K562 (cell line): ENCODE data around the gene YTHDC2. TPM values are rescaled to one million over a fixed set of nuclear protein-coding genes. Genes with fewer than 3 reads are reported as not detected.

Source experiments
- ATAC-seq: fragments of 200-7000 bp; cut with Tn5 transposase; 3 replicates; pipeline ENCODE4 v1.9.1; 2020; ENCODE audit warnings: moderate library complexity
- BruUV-seq: library from RNA; stranded (reverse); fragments of 400-500 nt; replicated peaks from 2 replicates; lab custom pipeline; 2021; lab: Mats Ljungman, UMichigan
- CTCF ChIA-PET: fragments of 300-600 bp; formaldehyde crosslinking; extraction: SDS; loops from one replicate; lab custom pipeline; 2021; ENCODE audit warnings: low intra/inter-chr PET ratio; lab: Yijun Ruan, JAX
- POLR2A ChIA-PET: fragments of 300-600, 350-650 bp; sonication (Branson Sonifier 250); formaldehyde crosslinking; extraction: SDS; loops from one replicate; lab custom pipeline; 2021; ENCODE audit warnings: antibody characterized with exemption, inconsistent platforms; lab: Yijun Ruan, JAX
- DNase-seq, 4 experiments: peaks; one replicate each; pipeline versions ENCODE4 v3.0.0 to v3.0.0-alpha.2; 2011 to 2018; ENCODE audit warnings: low spot score in 3 of 4, mixed read lengths in 3 of 4; ENCODE audit errors: extremely low read depth in 1 of 4
- FAIRE-seq: peaks from 2 replicates; lab custom pipeline; 2011; peaks lifted over from hg19 to GRCh38; lab: Jason Lieb, UNC
- H2AFZ ChIP-seq: 2 replicates; pipeline ENCODE4 v1.6.0; 2011; ENCODE audit warnings: low read depth, low read length, control low read depth, inconsistent platforms
- H3K27ac ChIP-seq: fragments of 200-600 bp; 3 replicates; pipeline ENCODE4 v1.8.0; 2011; ENCODE audit warnings: low read depth, mild to moderate bottlenecking, control low read depth, inconsistent platforms, low read length, moderate library complexity, mixed read lengths; ENCODE audit errors: extremely low read depth
- H3K27me3 ChIP-seq, 2 experiments: fragments of 300-600 bp in 1 of 2; 2 replicates in 1 of 2; 3 replicates in 1 of 2; pipeline versions ENCODE4 v1.6.0 to v1.8.0; 2011; ENCODE audit warnings: inconsistent platforms in 2 of 2, low read length in 2 of 2, mild to moderate bottlenecking in 1 of 2, mixed read lengths in 1 of 2, moderate library complexity in 1 of 2; ENCODE audit not compliant: control insufficient read depth in 2 of 2, insufficient read depth in 2 of 2
- H3K36me3 ChIP-seq: fragments of 300-600 bp; 3 replicates; pipeline ENCODE4 v1.8.0; 2011; ENCODE audit warnings: mild to moderate bottlenecking, low read length, inconsistent platforms; ENCODE audit not compliant: control insufficient read depth, insufficient read depth
- H3K4me1 ChIP-seq, 2 experiments: fragments of 200-600 bp in 1 of 2; replicated peaks in 1 of 2; 2 replicates in 1 of 2; 3 replicates in 1 of 2; pipeline versions ENCODE4 v1.5.1 to v1.8.0; 2011; ENCODE audit warnings: inconsistent platforms in 2 of 2, low read length in 2 of 2, mild to moderate bottlenecking in 1 of 2, mixed read lengths in 1 of 2, moderate library complexity in 1 of 2; ENCODE audit not compliant: control insufficient read depth in 2 of 2, insufficient read depth in 2 of 2
- H3K4me2 ChIP-seq: 2 replicates; pipeline ENCODE4 v1.6.1; 2011; ENCODE audit warnings: low read length, control low read depth, inconsistent platforms, mixed read lengths; ENCODE audit not compliant: insufficient read depth
- H3K4me3 ChIP-seq: fragments of 200-600 bp; sonication (generic), shearing (Covaris generic); 2 replicates; pipeline ENCODE4 v1.5.1; 2016; ENCODE audit warnings: control low read depth, inconsistent platforms
- H3K79me2 ChIP-seq: fragments of 200-600 bp; 3 replicates; pipeline ENCODE4 v1.8.0; 2011; ENCODE audit warnings: low read length, inconsistent platforms; ENCODE audit not compliant: control insufficient read depth, insufficient read depth
- H3K9ac ChIP-seq, 2 experiments: 2 replicates each; pipeline versions ENCODE4 v1.6.0 to v1.6.1; 2011; ENCODE audit warnings: low read depth in 2 of 2, low read length in 2 of 2, control low read depth in 1 of 2, inconsistent platforms in 1 of 2, mild to moderate bottlenecking in 1 of 2, mixed read lengths in 1 of 2; ENCODE audit not compliant: insufficient read depth in 1 of 2
- H3K9me1 ChIP-seq: one replicate; pipeline ENCODE4 v1.6.0; 2011; ENCODE audit warnings: inconsistent platforms, mild to moderate bottlenecking, low read length, moderate library complexity; ENCODE audit not compliant: control insufficient read depth, insufficient read depth
- H3K9me3 ChIP-seq: replicated peaks from 2 replicates; pipeline ENCODE4 v1.5.1; 2011; ENCODE audit warnings: low read depth, low read length, inconsistent platforms; ENCODE audit not compliant: control insufficient read depth, insufficient read depth
- H4K20me1 ChIP-seq: replicated peaks from 2 replicates; pipeline ENCODE4 v1.6.1; 2011; ENCODE audit warnings: low read length, inconsistent platforms, mixed read lengths; ENCODE audit not compliant: control insufficient read depth, insufficient read depth
- ARID1B ChIP-seq: fragments of 450-650 bp; IDR thresholded peaks from 2 replicates; pipeline ENCODE4 v1.6.1; 2016; ENCODE audit warnings: antibody characterized with exemption, mild to moderate bottlenecking, inconsistent platforms
- BACH1 ChIP-seq: fragments of 200-800 bp; sonication (Bioruptor generic); IDR thresholded peaks from 2 replicates; pipeline ENCODE4 v1.6.1; 2016; ENCODE audit warnings: missing genetic modification characterization, missing compliant biosample characterization
- C11orf30 ChIP-seq: fragments of 450-650 bp; IDR thresholded peaks from 2 replicates; pipeline ENCODE4 v1.6.1; 2016; ENCODE audit warnings: low read depth, mild to moderate bottlenecking
- MAFF ChIP-seq: IDR thresholded peaks from 2 replicates; pipeline ENCODE4 v1.6.1; 2012; ENCODE audit warnings: low read length, improper control_type of control experiment
- MAFG ChIP-seq: fragments of 450-650 bp; conservative IDR thresholded peaks from 2 replicates; pipeline ENCODE4 v1.6.1; 2016; ENCODE audit warnings: missing genetic modification characterization, missing compliant biosample characterization
- MAFK ChIP-seq: IDR thresholded peaks from 2 replicates; pipeline ENCODE4 v1.6.1; 2011; ENCODE audit warnings: low read length, improper control_type of control experiment
- NFE2 ChIP-seq: IDR thresholded peaks from 2 replicates; pipeline ENCODE4 v1.6.1; 2014; ENCODE audit warnings: antibody characterized with exemption, low read depth
- NFE2L1 ChIP-seq: fragments of 450-650 bp; IDR thresholded peaks from 2 replicates; pipeline ENCODE4 v1.6.1; 2016; ENCODE audit warnings: missing genetic modification characterization, low read depth, mild to moderate bottlenecking, missing compliant biosample characterization, moderate library complexity, borderline replicate concordance
- TAF1 ChIP-seq: IDR thresholded peaks from 2 replicates; pipeline ENCODE4 v1.6.1; 2011; ENCODE audit warnings: mild to moderate bottlenecking, low read length, moderate library complexity; ENCODE audit not compliant: insufficient read depth, control insufficient read depth, severe bottlenecking; ENCODE audit errors: extremely low read depth
- ZNF311 ChIP-seq: fragments of 250-450 bp; sonication (Bioruptor Pico); IDR thresholded peaks from 2 replicates; pipeline ENCODE4 v1.4.0; 2020; ENCODE audit warnings: mild to moderate bottlenecking, moderate library complexity
- ZNF316 ChIP-seq: fragments of 450-650 bp; IDR thresholded peaks from 2 replicates; pipeline ENCODE4 v1.6.1; 2016
- ZNF511 ChIP-seq: sonication (generic); formaldehyde crosslinking; IDR thresholded peaks from 2 replicates; pipeline ENCODE4 v1.8.0; 2022; ENCODE audit warnings: mild to moderate bottlenecking, missing genetic modification reagents
- WGBS: fragments of 100-300 bp; shearing (Covaris generic); methylation state at CpG from one replicate; pipeline ENCODE4 v1.1.6; 2016; ENCODE audit warnings: low coverage, mixed read lengths; ENCODE audit not compliant: insufficient coverage; ENCODE audit errors: missing lambda C conversion rate; 5-methylcytosine and 5-hydroxymethylcytosine counted together
- in situ Hi-C: fragments of 300-500 bp; cut with MboI; formaldehyde crosslinking; loops from 4 replicates; pipeline ENCODE4 v1.15.0; 2018; ENCODE audit warnings: inconsistent platforms, mixed read lengths
- intact Hi-C: fragments of 100-400 bp; cut with micrococcal nuclease; formaldehyde crosslinking; loops from 2 replicates; pipeline ENCODE4 v1.14.2; 2022
- polyA plus RNA-seq, 8 experiments: library from polyadenylated mRNA; depleted of rRNA in 4 of 8; stranded (reverse) in 5 of 8; unstranded in 3 of 8; fragments of >200 nt; fragmentation: Nextera tagmentation in 2 of 8; fragmentation: Illumina TruSeq in 1 of 8; extraction: Ambion mirVana in 2 of 8; extraction: Trizol in 1 of 8; gene quantifications; 2 replicates each; pipeline versions ENCODE4 v1.2.1 to v1.2.3, GENCODE V29; 2011 to 2014; ENCODE audit warnings: inconsistent platforms in 1 of 8, missing spikeins in 1 of 8
- total RNA-seq, 7 experiments: library from RNA; depleted of rRNA in 6 of 7; stranded (reverse); fragments of >200 nt in 6 of 7; fragmentation: Illumina TruSeq in 2 of 7; extraction: Trizol in 2 of 7; gene quantifications; 2 replicates each; pipeline versions ENCODE4 v1.2.1 to v1.2.3, GENCODE V29; 2011 to 2021; ENCODE audit warnings: low replicate concordance in 1 of 7

YTHDC2 gene
- total and polyA plus RNA-seq, 9 of the 15 experiments (the other 6 are each of a cell fraction or from before 2014, with no cell fraction given) = 2.7 to 21.6 (median 15.9) TPM

DNA sequence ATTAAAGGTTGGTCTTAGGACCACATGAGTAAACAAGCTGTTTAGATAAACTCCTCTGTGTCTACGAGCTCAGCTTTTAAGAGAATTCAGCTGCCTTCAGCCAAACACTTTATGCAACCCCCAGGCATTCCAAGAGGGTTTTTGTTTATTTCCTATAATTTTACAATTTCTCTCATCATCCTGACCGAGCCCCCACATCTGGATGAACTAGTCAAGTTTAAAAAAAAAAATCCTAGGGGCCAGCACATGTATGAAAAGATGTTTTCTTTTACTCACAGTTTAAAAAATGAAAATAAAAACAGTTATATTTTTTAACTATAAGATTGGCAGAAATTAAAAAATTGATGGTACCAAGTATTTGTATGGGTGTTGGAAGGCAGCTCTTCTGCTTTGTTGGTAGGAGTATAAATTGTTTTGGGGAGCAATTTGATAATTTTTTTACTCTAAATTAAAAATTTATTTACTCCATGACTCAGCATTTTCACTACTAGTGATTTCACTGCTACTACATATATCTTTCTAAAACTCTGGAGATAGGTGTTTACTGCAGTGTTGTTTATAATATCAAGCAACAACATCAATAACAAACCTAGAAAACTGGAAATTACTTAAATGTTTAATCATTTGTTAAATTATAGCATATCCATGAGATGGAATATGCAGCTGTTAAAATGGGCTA is 18.1 kb downstream of the YTHDC2 start:
- ATAC-seq (no peak), DNase-seq (no peak), FAIRE-seq (no peak)
- CTCF ChIA-PET = no interaction called here
- no peak overlapping the region for H3K4me2 ChIP-seq
- peaks cover 9% of the 10 kb centered on the region; the same call in 2 of the 3 replicates for H3K79me2 ChIP-seq
- no peak overlapping the region for H2AFZ ChIP-seq
- H3K4me1 ChIP-seq = no peaks in the 10 kb centered on the region
- no peak overlapping the region for H3K4me3 ChIP-seq
- in situ Hi-C loops = no loop called here
- no peaks in the 10 kb centered on the region for H3K9me1 ChIP-seq
- WGBS = 86% methylated on average over 2 of the region's 2 CpGs
- no peak overlapping the region for H3K27ac ChIP-seq
- no peaks in the 10 kb centered on the region for H3K9me3 ChIP-seq
- no TSS peak for BruUV-seq
- H4K20me1 ChIP-seq = no peaks in the 10 kb centered on the region
- POLR2A ChIA-PET = no interaction called here
- H3K9ac ChIP-seq = no peak overlapping the region
- peaks cover 40% of the 10 kb centered on the region; the same call in 1 of the 3 replicates for H3K36me3 ChIP-seq
- H3K27me3 ChIP-seq = no peaks in the 10 kb centered on the region
- peak; percentile 87 for TF ChIP-seq MAFK
- peak; percentile 93 for TF ChIP-seq MAFG
- TF ChIP-seq ZNF311 (CRISPR knock-in tag) = no peak
- no peak for TF ChIP-seq ZNF511 (CRISPR knock-in tag)
- TF ChIP-seq NFE2L1 (tag) = peak; percentile 86
- TF ChIP-seq ARID1B = 0 out of 2 replicates have a peak, but pooled peaks have one; percentile 8
- TF ChIP-seq MAFF = peak; percentile 91
- TF ChIP-seq ZNF316 = peak; percentile 95
- TF ChIP-seq TAF1 = no peak
- TF ChIP-seq BACH1 (tag) = 0 out of 2 replicates have a peak, but pooled peaks have one; percentile 34
- TF ChIP-seq NFE2 = peak; percentile 72
- peak; percentile 92 for TF ChIP-seq C11orf30
- TF ChIP-seq, all 486 proteins: peak for 9
- intact Hi-C loops = no loop called here
